ENCODE measurements around the gene CAP2. TPM values are rescaled to one million over a fixed set of nuclear protein-coding genes. Genes with fewer than 3 reads are reported as not detected.

Gene CAP2
- total RNA-seq, 2 donors from 2014 or later = 2.3 to 5.7 TPM

DNA sequence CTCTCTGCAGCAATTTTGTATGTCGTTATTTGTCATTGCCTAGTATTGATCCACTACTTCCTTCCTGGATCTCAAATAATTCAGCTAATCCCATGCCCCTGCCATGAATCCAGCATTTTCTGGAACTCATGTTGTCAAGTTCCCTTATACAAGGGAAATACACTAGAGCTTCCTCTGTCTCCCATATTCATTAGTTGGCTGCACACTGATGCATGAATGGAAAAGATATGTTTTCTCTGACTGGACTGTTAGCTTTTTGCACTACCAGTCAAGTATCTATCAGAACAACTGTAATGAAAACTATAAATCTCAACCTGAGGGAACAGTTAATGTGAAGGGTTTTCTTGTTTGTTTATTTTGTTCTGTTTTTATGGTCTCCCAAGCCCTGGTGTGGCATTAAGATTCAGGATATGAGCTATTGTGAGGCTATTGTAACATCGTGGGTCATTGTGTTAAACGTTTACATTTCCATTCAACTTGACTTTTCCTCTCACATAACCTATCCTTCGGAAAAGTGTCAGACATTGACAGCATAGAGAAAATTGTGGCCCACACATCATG lies 104.2 kb downstream of the CAP2 start:
- WGBS, 2 donors = 49 to 61% methylated on average over 4 of the region's 4 CpGs
- Histone ChIP-seq H3K36me3 (replicated peaks in 1 of 2; ENCODE audit: insufficient read depth in 1 of 2, low read depth in 2 of 2) (no peaks in the 10 kb centered on the region), H3K4me3 (no peak overlapping the region), H3K27me3 (no peaks in the 10 kb centered on the region), H3K27ac (no peak overlapping the region), H3K4me1 (no peaks in the 10 kb centered on the region), H3K9me3 (no peaks in the 10 kb centered on the region)
- intact Hi-C loops (cut with DNase I) = no loop called here
- ATAC-seq = no peak
- DNase-seq = no peak
- TF ChIP-seq POLR2A (IDR thresholded peaks at IDR 0.05) = no peak
- TF ChIP-seq, protein P1, sequence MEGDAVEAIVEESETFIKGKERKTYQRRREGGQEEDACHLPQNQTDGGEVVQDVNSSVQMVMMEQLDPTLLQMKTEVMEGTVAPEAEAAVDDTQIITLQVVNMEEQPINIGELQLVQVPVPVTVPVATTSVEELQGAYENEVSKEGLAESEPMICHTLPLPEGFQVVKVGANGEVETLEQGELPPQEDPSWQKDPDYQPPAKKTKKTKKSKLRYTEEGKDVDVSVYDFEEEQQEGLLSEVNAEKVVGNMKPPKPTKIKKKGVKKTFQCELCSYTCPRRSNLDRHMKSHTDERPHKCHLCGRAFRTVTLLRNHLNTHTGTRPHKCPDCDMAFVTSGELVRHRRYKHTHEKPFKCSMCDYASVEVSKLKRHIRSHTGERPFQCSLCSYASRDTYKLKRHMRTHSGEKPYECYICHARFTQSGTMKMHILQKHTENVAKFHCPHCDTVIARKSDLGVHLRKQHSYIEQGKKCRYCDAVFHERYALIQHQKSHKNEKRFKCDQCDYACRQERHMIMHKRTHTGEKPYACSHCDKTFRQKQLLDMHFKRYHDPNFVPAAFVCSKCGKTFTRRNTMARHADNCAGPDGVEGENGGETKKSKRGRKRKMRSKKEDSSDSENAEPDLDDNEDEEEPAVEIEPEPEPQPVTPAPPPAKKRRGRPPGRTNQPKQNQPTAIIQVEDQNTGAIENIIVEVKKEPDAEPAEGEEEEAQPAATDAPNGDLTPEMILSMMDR (IDR thresholded peaks at IDR 0.05) = no peak

DNA sequence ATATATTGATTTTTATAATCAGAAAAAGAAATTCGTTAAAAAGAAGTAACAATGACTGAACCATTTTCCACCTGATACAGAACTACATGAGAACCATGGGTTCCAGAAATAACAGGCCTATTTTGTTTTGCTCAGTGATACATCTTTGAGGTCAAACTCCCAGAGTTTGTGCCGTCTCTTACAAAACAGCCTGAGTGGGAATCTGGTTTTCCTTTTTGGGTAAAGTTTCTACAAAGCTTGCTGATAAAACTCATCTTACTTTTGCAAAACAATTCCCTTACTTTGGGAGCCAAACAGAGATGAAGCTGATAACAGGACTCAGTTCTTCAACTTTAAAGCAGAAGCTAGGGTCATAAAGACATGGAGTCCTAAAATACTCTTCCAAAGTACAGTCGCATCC lies 108.0 kb downstream of the CAP2 start:
- TF ChIP-seq, protein P1 (IDR thresholded peaks at IDR 0.05) = no peak
- no peak for TF ChIP-seq POLR2A (IDR thresholded peaks at IDR 0.05)
- ATAC-seq = no peak
- WGBS, 2 donors = 75 to 84% methylated on average over 3 of the region's 3 CpGs
- Histone ChIP-seq H3K4me1 (no peaks in the 10 kb centered on the region), H3K27ac (no peak overlapping the region), H3K4me3 (no peak overlapping the region), H3K36me3 (replicated peaks in 1 of 2; ENCODE audit: insufficient read depth in 1 of 2, low read depth in 2 of 2) (no peaks in the 10 kb centered on the region), H3K27me3 (no peaks in the 10 kb centered on the region), H3K9me3 (no peaks in the 10 kb centered on the region)
- intact Hi-C loops (cut with DNase I) = no loop called here
- DNase-seq = no peak

DNA sequence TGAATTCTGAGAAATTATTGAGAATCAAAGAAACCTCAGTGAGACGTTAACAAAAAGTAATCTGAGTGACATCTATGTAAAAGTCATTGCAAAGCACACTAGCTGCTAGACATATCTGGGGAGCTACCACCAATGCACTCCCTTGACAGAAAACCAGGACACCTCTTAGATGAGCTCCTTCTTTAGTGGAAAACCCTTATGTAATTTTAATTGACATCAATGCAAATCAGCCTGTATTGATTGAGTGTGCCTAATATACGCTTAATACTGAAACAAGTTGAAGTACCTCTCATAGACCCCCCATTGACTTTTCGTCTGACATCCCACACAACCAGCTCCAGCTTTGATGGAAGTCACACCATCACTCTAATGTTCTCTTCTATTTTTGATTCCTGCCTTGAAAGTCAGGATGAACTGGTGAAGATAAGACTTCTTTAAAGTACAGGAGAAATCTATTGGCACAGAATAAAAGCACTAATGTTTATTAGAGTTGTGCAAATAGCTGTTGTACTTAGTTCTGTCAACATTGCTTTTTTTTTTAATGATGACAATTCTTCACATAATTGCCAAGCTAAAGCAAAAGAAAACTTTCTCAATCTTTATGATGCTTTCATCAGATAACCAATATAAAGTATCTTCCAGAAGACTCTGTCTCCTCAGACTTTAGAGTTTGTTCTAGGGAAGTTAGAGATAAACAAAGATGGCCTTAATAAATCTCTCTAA lies 108.7 kb downstream of the CAP2 start:
- Histone ChIP-seq H3K27ac (no peak overlapping the region), H3K4me3 (no peak overlapping the region), H3K36me3 (replicated peaks in 1 of 2; ENCODE audit: insufficient read depth in 1 of 2, low read depth in 2 of 2) (no peaks in the 10 kb centered on the region), H3K27me3 (no peaks in the 10 kb centered on the region), H3K9me3 (no peaks in the 10 kb centered on the region), H3K4me1 (no peaks in the 10 kb centered on the region)
- TF ChIP-seq, protein P1 (IDR thresholded peaks at IDR 0.05) = no peak
- TF ChIP-seq POLR2A (IDR thresholded peaks at IDR 0.05) = no peak
- no peak for DNase-seq
- intact Hi-C loops (cut with DNase I) = no loop called here
- no peak for ATAC-seq
- WGBS, 2 donors = 84 to 89% methylated on average over 3 of the region's 3 CpGs

DNA sequence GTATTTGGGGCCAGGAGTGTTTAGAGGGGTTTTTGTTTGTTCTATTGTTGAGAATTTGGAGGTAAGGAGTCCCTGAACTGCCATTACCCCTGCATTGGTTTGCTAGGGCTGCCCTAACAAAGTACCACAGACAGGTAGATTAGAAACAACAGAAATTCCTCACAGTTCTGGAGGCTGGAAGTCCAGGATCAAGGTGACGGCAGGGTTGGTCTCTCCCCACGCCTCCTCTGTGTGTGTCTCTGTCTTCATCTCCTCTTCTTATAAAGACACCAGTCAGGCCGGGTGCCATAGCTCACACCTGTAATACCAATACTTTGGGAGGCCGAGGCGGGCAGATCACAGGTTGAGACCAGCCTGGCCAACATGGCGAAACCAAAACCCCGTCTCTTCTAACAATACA lies 109.7 kb downstream of the CAP2 start:
- Histone ChIP-seq H3K27me3 (no peaks in the 10 kb centered on the region), H3K4me1 (no peaks in the 10 kb centered on the region), H3K9me3 (no peaks in the 10 kb centered on the region), H3K36me3 (replicated peaks in 1 of 2; ENCODE audit: insufficient read depth in 1 of 2, low read depth in 2 of 2) (no peaks in the 10 kb centered on the region), H3K4me3 (no peak overlapping the region), H3K27ac (no peak overlapping the region)
- no peak for ATAC-seq
- intact Hi-C loops (cut with DNase I) = no loop called here
- WGBS, 2 donors = 88 to 99% methylated on average over 7 of the region's 7 CpGs
- no peak for DNase-seq
- no peak for TF ChIP-seq POLR2A (IDR thresholded peaks at IDR 0.05)
- TF ChIP-seq, protein P1 (IDR thresholded peaks at IDR 0.05) = no peak

DNA sequence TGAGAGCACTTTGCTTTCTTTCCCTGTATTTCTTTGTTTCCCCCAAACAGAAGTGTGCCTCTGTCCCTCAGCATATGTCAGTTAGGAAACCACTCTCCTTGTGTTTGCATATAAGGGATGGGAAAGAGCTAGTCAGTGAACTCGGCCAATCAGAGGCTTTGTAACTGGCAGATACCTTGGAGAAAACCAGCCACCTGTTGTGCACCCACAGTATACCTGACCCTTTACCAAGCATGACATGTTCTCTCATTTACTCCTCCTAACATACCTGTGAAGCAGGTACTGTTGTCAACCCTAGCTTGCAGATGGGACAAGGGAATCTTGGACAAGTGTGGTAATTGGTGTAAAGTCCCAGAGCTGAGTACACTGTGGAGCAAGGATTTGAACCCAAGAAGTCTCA lies 110.6 kb downstream of the CAP2 start:
- ATAC-seq (no peak), DNase-seq (no peak)
- Histone ChIP-seq H3K4me3 (no peak overlapping the region), H3K4me1 (no peaks in the 10 kb centered on the region), H3K27ac (no peak overlapping the region), H3K27me3 (no peaks in the 10 kb centered on the region), H3K9me3 (no peaks in the 10 kb centered on the region), H3K36me3 (replicated peaks in 1 of 2; ENCODE audit: insufficient read depth in 1 of 2, low read depth in 2 of 2) (no peaks in the 10 kb centered on the region)
- WGBS, 2 donors = 61 to 70% methylated on average over 1 of the region's 1 CpG
- TF ChIP-seq, protein P1 (IDR thresholded peaks at IDR 0.05) = no peak
- TF ChIP-seq POLR2A (IDR thresholded peaks at IDR 0.05) = no peak
- intact Hi-C loops (cut with DNase I) = no loop called here

Data from body of pancreas (tissue), 4 donors.